ENCODE measurements around the gene INSIG2. TPM values are rescaled to one million over a fixed set of nuclear protein-coding genes. Genes with fewer than 3 reads are reported as not detected.
A peak's percentile ranks its signal among the peaks of the same experiment; 100 is the strongest.
"Not testable (repeated sequence)": the region's sequence is repeated elsewhere in the genome, so short reads cannot be mapped to it uniquely, and the experiment has no call there.

INSIG2 gene
- total RNA-seq, 1 donor from 2014 or later: 32.2 TPM

DNA sequence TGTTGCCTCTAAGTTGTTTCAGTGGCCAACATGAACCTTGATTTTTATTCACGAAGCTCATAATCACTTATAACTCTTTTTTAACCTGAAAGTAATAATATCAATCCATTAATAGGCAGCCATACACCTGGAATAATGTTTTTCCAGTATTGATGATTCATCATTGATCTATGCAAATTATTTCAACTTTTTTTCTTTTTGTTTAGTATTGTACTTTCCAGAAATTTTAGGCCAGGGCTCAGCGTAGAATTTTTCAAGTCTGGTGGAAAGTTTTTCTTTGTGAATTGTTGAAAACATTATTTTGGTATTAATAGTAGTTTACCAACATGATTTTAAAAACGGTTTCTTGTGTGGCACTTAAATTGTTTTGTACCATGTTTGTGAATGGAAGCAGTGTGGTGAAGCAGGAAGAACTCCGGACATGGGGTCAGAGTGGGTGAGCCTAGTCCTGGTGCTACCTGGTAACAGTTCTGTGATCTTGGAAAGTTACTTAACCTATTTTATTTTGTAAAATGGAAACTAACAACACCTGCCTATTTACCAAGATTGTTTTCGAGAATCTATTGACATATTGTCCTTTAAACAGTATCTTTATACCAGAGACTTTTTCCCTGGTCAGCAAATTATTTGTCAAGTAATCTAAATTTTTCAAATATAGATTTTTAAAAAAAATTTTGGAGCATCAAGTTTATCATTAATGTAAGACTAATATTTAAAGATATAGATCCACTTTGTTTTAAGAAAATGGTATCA is 2.3 kb downstream of the INSIG2 start:
- Histone ChIP-seq H3F3A (ENCODE audit: low read depth) (no peaks in the 10 kb centered on the region), H2AFZ (replicated peaks) (no peak overlapping the region), H3K27ac (no peak overlapping the region), H3K9ac (no peak overlapping the region), H3K4me3 (peak overlapping the region; percentile 96), H3K9me3 (ENCODE audit: low read depth) (no peaks in the 10 kb centered on the region), H3K27me3 (no peaks in the 10 kb centered on the region), H3K36me3 (no peaks in the 10 kb centered on the region), H3K4me2 (peak overlapping the region; percentile 95), H3K79me2 (ENCODE audit: low read depth) (peaks cover 60% of the 10 kb centered on the region), H4K20me1 (ENCODE audit: low read depth) (peaks cover 38% of the 10 kb centered on the region), H3K4me1 (peaks cover 22% of the 10 kb centered on the region)
- H3K27ac Mint-ChIP-seq: no peak overlapping the region
- H3K36me3 Mint-ChIP-seq: peaks cover 5% of the 10 kb centered on the region
- H3K9me3 Mint-ChIP-seq: no peaks in the 10 kb centered on the region
- no peak for TF ChIP-seq CTCF (IDR thresholded peaks at IDR 0.05)
- TF ChIP-seq EZH2 (IDR thresholded peaks at IDR 0.05): no peak
- no peak for TF ChIP-seq EZH2phosphoT487 (IDR thresholded peaks at IDR 0.05)
- H3K27me3 Mint-ChIP-seq (ENCODE audit: insufficient read depth, low read depth): peaks cover 2% of the 10 kb centered on the region
- no peak for DNase-seq (ENCODE audit: low spot score)
- H3K4me1 Mint-ChIP-seq: peaks cover 20% of the 10 kb centered on the region
- peak overlapping the region; percentile 81 for H3K4me3 Mint-ChIP-seq

DNA sequence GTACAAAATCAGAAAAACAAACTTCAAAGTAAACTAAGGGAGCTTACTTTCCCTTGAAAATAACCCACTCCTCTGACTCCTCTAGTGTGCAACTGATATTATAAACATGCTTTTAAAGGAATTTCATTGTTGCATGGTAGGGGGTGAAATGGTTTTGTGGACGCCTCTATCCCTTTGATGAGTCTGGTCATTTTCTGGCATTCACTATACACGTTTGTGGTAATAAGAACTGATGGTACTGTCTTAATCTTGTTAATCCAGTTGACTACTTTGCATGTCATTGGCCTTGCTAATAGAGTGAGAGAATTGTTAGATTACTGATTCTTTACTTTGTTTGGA is 2.8 kb downstream of the INSIG2 start:
- H3K79me2 ChIP-seq (ENCODE audit: low read depth): peaks cover 66% of the 10 kb centered on the region
- H3K9me3 Mint-ChIP-seq: no peaks in the 10 kb centered on the region

GRCh38 chr2:118091631-118092030 is 3.4 kb downstream of the INSIG2 start:
- no peak for DNase-seq (ENCODE audit: low spot score)
- Histone ChIP-seq H3K9ac (no peak overlapping the region), H3F3A (ENCODE audit: low read depth) (no peaks in the 10 kb centered on the region), H3K79me2 (ENCODE audit: low read depth) (peaks cover 71% of the 10 kb centered on the region), H3K36me3 (no peaks in the 10 kb centered on the region), H3K4me2 (peak overlapping the region; percentile 95), H3K4me3 (no peak overlapping the region), H3K4me1 (peaks cover 30% of the 10 kb centered on the region), H3K27ac (no peak overlapping the region), H3K27me3 (no peaks in the 10 kb centered on the region), H2AFZ (replicated peaks) (no peak overlapping the region), H3K9me3 (ENCODE audit: low read depth) (no peaks in the 10 kb centered on the region), H4K20me1 (ENCODE audit: low read depth) (peaks cover 48% of the 10 kb centered on the region)
- no peak overlapping the region for H3K4me3 Mint-ChIP-seq
- H3K27me3 Mint-ChIP-seq (ENCODE audit: insufficient read depth, low read depth): peaks cover 3% of the 10 kb centered on the region
- no peak overlapping the region for H3K27ac Mint-ChIP-seq
- peaks cover 23% of the 10 kb centered on the region for H3K4me1 Mint-ChIP-seq
- H3K9me3 Mint-ChIP-seq: no peaks in the 10 kb centered on the region
- H3K36me3 Mint-ChIP-seq: peaks cover 6% of the 10 kb centered on the region
- no peak for TF ChIP-seq EZH2 (IDR thresholded peaks at IDR 0.05)
- TF ChIP-seq CTCF (IDR thresholded peaks at IDR 0.05): no peak
- TF ChIP-seq EZH2phosphoT487 (IDR thresholded peaks at IDR 0.05): no peak

More for the DNA sequence above, 2.8 kb downstream of the INSIG2 start:
- Histone ChIP-seq H4K20me1 (ENCODE audit: low read depth) (peaks cover 43% of the 10 kb centered on the region), H3F3A (ENCODE audit: low read depth) (no peaks in the 10 kb centered on the region), H3K4me2 (peak overlapping the region; percentile 95), H3K27me3 (no peaks in the 10 kb centered on the region), H3K9ac (no peak overlapping the region), H2AFZ (replicated peaks) (no peak overlapping the region), H3K36me3 (no peaks in the 10 kb centered on the region), H3K4me3 (peak overlapping the region; percentile 96), H3K27ac (no peak overlapping the region), H3K4me1 (peaks cover 27% of the 10 kb centered on the region), H3K9me3 (ENCODE audit: low read depth) (no peaks in the 10 kb centered on the region)
- Mint-ChIP-seq H3K4me1 (peaks cover 23% of the 10 kb centered on the region), H3K27ac (no peak overlapping the region), H3K4me3 (no peak overlapping the region), H3K27me3 (ENCODE audit: insufficient read depth, low read depth) (peaks cover 2% of the 10 kb centered on the region), H3K36me3 (peaks cover 5% of the 10 kb centered on the region)
- DNase-seq (ENCODE audit: low spot score): no peak
- TF ChIP-seq EZH2 (IDR thresholded peaks at IDR 0.05) (no peak), EZH2phosphoT487 (IDR thresholded peaks at IDR 0.05) (no peak), CTCF (IDR thresholded peaks at IDR 0.05) (no peak)

DNA sequence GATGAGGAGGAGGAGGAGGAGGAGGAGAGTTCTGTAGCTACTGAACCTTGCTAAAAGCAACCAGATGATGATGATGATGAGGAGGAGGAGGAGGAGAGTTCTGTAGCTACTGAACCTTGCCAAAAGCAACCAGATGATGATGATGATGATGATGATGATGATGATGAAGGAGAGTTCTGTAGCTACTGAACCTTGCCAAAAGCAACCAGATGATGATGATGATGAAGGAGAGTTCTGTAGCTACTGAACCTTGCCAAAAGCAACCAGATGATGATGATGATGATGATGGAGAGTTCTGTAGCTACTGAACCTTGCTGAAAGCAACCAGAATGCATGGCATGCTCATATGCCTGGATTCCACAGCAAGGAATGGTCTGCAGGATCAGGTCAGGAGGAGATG is 5.8 kb downstream of the INSIG2 start:
- not testable (repeated sequence) for H3K36me3 ChIP-seq; H3K4me3 ChIP-seq; DNase-seq (ENCODE audit: low spot score); H3K4me3 Mint-ChIP-seq; H2AFZ ChIP-seq (replicated peaks); H3K27me3 ChIP-seq; H3K27ac Mint-ChIP-seq; H3K9me3 Mint-ChIP-seq; H3K4me2 ChIP-seq; H3K9me3 ChIP-seq (ENCODE audit: low read depth); H3K27me3 Mint-ChIP-seq (ENCODE audit: insufficient read depth, low read depth); H3F3A ChIP-seq (ENCODE audit: low read depth); H3K9ac ChIP-seq; H3K27ac ChIP-seq
- H3K36me3 Mint-ChIP-seq: peaks cover 15% of the 10 kb centered on the region
- Histone ChIP-seq H3K4me1 (peaks cover 31% of the 10 kb centered on the region), H4K20me1 (ENCODE audit: low read depth) (peaks cover 62% of the 10 kb centered on the region), H3K79me2 (ENCODE audit: low read depth) (peaks cover 86% of the 10 kb centered on the region)
- peaks cover 20% of the 10 kb centered on the region for H3K4me1 Mint-ChIP-seq

All from neural progenitor cell (in vitro differentiated cells).